GM19467 (cell line): Measurements from ENCODE around the gene P2RX1.

Experiments used
- ATAC-seq: cut with Tn5 transposase; IDR thresholded peaks from one replicate; pipeline ENCODE4 v1.9.1; 2021; ENCODE audit warnings: mild to moderate bottlenecking, moderate library complexity; ENCODE audit not compliant: unreplicated experiment

The P2RX1 gene

DNA sequence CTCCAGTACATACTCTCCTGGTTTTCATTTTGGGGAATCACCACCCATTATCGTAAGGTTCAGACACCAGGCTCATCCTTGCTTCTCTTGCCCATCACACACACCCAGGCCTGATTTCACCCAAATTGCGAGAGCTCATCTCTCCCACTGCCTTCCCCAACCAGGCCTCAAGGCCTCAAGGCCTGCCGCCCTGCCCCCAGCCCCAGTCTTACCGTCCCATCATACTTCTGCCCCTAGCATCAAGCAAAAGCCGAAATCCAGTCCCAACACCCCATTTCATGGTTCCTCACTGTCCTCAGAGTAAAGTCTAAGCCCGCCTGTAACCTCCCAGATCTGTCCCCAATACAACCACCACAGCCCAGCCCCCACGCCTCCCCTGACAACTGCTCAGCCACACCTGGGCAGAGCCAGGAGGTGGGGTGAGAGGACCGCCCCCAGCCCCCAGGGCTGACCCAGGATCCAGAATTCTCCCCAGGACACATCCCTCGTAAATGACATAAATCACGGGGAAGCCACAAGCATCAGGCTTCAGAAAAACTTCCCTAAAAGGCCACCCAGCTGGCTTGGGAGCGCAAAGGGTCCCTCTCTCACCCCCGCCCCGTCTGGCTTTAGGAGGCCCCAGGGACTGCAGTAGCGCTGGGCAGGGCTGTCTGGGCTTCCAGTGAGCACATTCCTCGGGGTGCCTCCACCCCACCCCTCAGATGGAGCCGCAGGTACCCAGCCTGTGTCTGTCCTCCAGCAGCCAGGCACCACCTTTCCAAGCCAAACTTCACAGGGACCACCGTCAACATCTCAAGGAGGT, 9.6 kb upstream of the P2RX1 start:
- ATAC-seq = no peak

DNA sequence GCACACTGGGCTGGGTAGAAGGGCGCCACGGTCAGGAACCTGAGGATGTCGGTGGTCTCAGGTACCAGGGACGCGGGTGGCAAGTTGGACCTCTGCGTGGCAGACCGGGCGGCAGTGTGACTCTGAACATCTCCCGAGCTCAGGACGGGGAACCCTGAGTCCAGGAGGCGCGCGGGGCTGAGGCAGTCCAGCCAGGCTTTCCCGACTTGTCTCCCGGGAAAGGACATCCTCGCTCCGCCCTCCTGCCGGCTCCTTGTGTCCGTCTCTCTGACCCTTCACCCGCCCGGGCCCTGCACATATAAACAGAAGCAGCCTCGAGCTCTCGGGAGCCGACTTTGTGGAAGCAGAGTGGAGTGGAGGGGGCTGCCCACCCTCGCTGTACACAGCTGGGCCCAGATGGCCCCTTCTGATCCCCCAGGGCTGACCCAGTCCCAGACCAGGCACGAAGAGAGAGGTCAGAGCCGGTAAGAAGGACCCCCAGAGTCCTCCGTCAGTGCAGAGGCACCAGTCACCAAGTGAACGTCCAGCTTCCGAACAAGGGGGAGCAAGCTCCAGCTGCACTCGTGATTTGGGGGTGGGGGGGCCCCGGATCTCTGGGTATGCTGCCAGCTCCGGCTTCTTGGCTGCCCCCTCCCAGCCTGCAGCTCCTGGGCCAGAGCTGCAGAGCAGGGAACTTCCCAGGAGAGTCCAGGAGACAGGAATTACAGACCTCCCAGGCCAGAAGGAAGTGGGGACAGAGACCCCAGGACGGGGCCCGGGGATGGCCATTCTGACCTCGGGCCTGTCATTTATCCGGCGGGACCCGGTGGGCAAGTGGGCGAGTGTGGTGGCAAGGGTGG, 8.5 kb upstream of the P2RX1 start:
- ATAC-seq = no peak

DNA sequence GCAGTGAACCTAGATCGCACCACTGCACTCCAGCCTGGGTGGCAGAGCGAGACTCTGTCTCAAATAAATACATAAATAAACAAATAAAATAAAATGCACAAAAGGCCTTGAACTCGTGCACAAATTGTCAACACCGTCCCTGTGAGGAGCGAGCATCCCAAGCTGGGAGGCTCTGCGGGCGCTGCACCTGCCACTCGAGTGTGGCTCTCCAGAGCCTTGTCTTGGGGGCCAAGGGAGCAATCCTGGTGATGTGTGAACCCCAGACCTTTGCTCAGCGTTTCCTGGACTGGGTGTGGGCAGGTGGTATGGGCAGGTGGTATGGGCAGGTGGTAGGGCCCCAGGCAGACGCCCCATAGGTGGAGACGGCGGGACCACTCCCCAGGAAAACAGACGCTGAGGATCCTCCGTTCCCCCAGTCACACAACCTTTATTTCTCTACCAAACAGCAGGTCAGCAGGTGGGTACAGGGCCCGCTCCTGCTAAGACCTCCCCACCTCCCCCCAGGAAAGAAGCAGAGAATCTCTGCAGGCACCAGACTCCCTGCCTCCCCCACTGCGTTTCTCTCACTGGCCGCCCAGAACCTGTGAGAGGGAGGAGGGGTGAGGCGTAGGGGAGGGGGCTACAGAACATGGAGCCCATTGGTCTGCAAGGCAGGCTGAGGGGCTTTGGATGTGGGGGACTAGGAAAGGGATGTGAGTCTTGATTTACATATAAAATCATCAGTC, 7.4 kb upstream of the P2RX1 start:
- no peak for ATAC-seq

DNA sequence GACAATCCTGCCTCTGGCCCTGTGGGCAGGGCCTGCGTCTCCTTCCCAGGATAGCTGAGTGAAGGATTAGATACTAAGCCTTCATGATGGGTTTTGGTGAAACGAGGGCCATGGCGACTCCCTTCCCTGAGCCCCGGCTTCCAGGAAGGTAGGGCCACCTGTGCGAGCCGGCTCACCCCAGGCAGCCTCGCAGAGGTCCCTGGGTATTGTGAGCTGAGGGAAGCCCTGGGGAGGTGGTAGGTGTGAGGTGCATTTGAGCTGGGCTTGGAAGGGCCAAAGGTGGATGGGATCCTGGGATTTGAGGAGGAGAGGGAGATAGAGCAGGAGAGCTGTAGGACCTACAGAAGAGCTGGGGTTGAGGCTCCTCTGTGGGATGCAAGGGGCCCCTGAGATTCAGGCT, 6.5 kb upstream of the P2RX1 start:
- ATAC-seq = no peak

DNA sequence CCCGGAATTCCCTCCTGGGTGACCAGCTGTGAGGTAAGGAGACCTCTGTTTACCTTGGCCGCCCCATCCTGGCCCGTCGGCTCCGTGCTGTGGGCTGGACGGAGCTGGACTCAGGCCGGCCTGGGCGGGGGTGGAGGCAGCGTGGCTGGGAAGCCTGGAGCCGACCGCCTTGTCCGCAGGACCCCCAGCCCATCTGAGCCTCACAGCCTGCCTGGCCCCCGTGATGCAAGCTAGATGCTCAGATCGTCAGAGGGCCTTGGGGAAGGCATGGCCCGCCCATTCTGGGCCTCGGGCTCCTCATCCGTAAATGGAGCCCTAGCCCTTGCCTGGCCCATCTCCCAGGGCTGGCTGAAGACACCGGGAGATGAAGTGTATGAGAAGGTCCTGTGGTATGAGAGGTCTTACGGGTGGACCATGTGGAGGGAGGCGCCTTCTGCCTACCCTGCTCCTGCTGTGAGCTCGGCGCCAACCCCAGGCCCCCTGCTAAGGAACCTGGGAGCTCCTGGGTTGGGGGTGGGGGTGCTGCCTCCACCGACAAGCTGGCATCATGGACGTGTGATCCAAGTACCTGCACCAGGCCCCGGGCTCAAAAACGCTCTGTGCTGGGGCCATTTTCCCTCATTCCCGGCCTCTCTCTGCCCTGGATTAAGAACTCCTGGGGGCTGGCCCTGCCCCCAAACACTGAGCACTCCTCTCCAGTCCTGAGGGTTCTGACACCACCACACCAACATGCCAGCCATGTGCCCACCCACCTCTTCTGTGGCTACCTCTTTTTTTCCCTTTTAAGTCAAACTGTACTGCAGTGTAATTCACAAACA, 5.4 kb upstream of the P2RX1 start:
- ATAC-seq = no peak

DNA sequence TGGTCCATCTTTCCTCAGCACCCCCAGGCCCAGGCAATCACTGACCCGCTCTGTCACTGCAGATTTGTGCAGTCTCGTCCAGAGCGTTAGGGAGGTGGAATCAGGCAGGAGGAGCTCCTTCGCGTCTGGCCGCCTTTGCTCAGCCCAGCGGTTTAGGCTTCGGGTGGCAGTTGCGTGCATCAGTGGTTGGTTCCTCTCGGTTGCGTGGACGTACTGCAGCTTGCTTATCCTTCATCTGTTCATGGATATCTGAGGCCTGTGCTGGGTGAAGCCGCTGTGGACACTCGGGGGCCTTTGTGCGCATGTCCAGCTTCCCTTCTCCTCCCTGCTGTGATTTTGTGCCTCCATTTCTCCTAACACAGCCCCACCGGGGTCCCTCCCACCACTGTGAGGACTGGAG, 4.7 kb upstream of the P2RX1 start:
- ATAC-seq = no peak

DNA sequence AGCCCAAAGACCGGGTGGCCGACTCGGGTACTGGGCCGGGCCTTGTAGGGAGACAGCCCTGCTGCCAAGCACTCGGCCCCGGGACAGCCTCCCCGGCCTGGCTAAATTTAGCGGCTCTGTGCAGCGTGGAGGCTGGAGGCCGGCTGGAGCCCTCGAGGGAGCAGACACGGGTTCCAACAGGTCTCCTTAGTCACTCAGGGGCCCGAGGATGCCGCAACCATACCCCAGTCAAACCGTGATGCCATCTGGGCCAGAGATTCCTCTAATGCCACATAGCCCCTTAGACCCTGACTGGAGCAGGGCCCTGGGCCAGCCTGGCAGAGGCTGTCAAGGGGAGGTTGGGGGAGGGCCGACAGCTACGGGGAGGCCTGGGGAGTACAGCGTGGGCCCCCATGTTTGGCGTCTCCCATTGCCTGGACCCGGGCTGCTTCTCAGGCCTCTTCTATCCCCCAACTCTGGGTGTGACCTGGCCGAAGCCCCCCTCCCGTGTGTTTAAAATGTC, 2.9 kb upstream of the P2RX1 start:
- ATAC-seq = no peak

DNA sequence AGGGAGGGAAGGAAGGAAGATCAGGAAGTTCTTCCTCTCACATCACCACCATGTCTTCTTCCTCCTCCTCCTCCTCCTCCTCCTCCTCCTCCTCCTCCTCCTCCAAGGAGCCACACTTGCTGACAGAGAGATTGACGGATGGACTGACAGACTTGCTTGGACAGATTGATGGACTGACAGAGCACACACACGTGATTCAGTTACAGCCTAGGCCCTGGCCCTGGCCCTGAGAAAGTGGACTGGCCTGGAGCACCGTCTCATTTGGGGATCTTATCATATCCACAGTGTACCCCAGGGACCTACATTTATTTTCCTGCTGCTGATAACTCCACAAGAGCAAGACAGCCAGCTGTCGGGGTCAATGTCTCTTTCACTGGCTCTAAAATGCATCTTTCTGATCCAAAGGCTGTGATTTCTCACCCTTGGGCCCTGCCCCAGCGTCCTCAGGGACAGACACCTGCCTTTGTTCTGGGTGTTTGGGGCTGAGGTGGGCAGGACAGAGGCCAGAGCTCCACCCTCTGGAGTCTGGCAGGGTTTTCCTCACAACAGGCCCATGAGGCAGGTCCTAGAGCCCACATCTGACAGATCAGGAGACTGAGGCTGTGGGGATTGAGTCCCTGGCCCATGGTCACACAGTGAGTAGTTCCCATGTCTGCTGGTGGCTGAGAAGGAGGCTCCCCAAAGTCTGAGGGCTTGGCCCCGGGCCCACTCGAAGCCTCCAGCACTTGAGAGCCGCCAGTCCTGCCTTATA, 2.3 kb upstream of the P2RX1 start:
- no peak for ATAC-seq

DNA sequence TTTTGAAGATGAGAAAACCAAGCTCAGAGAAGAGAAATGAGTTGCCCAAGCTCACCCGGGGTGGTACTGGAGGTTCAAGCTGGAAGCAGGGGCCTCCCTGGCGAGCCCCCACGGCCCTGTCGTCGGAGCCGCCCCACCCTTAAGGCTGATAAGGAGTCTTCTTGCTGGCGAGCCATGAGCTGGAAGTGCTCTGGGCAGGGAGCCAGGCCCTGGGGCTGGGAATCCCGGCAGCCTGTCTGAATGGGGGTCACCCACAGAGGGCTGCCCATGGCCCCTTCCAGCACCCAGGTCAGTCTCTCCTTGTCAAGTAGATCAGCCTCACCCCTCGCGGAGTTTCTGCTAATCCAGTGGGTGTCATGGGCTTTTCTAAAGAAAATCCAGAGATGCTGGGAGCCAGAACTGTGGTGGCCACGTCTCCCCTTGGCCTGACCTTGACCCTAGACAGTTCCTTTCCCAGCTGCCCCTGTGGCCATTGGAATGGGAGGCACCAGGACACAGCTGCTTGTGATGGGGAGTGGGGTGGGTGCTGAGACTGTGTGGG, 1.2 kb upstream of the P2RX1 start:
- no peak for ATAC-seq

DNA sequence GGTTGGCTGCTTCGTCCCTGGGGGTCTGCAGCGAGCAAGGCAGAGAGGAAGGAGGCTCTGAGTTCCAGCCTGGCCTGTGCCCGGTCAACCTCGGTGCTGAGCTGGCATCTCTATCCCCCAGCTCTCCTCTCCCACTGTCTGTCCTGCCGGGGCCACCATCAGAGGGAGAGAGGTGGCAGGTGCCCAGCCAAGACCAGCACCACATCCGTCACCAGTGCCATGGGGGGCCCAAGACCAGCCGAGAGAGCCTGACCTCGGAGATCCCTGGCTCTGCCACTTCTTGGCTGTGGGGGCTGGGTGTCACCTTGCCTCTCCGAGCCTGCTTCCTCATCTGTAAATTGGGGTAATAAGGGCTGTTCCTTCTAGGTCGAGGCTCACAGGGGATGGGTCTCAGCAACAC, 560 bp upstream of the P2RX1 start:
- ATAC-seq = no peak

DNA sequence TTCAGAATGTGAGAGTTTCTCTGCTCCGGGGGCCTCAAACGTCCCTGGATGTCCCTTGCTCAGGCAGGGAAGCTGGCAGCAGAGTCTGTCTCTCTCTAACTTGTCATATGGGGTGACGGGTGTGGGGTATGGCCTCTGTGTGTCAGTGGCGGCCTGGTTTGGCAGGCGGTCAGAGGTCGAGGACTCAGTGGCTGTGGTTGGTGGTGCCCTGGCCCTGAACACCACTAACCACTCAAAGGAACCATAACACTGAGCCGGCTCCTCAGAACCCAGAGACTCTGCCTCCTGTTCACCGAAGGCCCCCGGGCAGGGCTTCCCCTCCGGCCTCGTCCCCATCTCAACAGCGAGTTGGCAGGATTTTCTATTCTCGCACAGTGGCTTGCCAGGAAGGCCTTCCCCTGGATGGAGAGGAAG, 677 bp downstream of the P2RX1 start:
- no peak for ATAC-seq

DNA sequence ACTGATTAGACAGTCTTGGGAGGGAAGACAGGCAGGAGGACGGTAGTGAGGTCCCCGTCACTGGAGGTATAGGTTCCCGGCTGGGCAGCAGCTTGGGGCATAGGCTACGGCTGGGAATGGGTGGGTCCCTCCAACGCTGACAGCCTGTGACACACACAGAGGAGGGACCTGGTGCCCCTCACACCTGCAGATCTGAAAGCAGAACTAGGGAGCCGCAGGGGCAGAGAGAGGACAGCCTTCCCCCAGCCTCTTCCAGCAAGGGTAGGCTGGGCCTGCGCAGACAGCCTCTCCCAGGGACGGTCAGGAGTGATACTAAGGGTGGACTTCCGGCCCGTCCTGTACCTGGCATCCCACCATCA, 2.0 kb downstream of the P2RX1 start:
- ATAC-seq = peak; percentile 41

DNA sequence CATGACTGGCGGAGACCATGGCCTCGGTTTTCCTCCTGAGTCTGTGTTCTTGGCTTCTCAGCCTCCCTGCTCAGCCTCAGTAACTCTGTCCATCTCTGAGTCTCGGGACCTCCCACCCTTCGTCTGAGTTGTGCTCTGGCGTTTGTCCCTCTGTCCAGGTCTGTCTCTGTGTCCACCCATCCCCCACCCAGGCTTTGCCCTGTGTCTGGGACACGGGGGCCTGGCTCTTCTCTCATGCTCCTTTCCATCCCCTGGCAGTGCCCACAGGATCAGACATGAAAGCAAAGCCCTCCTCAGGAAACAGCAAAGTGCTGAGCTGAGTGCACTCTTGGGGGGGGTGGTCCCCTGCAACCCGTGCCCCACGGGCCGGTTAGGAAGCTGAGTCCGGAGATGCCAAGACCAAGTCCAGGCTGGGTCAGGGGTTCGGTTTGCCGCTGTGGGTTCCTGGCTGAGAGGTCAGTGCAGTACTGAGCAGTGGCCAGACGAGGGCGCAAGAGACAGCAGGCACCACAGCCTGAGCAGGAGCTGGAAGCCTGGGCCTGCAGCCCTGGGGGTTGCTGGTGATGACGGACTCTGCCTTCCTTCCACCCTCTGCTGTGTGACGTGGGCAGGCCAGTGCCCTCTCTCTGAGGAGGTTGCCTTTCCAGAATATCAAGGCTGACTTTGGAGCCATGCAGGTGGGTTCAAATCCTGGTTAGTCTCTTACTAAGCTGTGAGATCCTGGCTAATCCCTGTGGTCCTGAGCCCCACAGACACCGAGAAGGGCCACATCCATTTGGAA, 2.5 kb downstream of the P2RX1 start:
- ATAC-seq = peak; percentile 45

DNA sequence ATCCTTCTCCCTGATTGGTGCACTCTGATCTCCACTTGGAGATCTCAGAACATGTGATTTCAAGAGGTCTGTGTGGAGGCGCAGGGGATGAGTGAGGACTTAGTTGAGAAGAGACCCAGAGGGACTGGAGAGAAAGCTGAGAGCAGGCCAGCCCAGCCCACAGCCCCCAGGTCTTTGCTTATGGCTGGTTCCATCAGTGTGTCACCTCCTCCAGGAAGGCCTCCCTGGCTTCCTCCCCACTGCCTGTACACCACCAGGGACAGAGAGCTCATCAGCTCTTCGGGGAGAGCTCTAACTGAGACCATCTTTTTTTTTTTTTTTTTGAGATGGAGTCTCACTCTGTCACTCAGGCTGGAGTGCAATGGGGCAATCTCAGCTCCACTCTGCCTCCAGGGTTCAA, 3.4 kb downstream of the P2RX1 start:
- no peak for ATAC-seq

DNA sequence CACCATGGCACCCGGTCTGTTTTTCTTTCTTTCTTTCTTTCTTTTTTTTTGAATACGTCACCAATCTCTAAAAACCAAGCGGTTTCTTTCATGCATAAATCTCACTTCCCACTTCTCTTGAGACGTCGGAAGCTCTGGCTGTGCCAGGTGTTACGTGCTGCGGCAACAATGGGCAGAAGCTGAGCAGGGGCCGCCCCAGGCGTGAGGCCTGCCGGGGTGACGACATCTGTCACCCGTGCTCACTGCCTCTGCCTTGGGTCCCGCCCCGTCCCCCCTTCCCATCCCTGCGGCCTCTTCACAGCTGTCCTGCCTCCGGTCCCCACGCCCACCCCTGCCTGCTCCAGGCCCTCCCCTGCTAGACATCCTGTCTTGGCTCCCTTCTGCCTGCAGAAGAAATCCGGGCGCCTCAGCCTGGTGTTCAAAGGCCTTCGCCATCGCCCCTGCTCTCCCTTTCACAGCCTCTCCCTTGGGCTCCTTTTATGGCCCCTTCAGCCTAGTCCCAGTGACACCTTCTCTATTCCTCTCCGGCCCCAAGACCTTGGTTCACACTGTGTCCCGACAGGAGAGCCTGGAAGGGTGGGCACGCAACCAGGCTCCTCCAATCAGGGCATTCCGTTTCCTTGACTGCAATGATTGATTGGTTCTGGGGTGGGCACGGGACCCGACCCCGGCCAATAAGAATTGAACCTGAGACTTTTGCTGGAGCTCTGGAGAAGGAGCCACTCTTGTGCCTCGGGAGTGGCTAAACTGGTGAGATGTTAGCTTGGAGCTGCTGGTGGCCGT, 4.8 kb downstream of the P2RX1 start:
- peak; percentile 62 for ATAC-seq

DNA sequence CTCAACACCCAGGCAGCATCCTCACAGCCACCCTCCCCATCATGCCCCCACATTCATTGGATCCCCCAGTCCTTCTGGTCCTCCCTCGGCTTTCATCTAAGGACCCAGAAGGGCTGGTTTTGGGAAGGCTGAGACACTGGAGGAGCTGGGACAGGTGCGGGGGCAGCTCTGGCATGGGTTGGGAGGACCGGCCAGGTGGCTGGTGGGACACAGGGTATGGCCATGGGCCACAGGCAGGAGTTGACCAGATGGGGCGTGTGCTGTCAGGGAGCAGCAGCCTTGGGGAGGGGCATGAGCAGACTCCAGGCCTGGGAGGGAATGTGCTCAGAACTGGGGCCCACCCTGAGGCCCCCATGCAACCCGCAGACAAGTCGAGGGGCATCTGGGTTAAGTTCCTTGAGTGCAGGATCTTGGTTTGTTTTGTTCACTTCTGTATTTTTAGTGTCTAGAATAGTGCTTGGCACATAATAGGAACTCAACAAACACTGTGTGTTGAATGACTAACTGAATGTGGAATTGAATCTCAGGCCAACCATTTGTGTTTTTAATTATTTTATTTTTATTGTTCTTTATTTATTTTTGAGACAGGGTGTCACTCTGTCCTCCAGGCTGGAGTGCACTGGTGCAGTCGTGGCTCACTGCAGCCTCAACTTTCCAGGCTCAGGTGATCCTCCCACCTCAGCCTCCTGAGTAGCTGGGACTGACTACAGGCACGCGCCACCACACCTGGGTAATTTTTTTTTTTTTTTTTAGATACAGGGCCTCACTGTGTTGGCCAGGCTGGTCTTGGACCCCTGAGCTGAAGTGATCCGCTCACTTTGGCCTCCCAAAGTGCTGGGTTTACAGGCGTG, 5.6 kb downstream of the P2RX1 start:
- no peak for ATAC-seq

DNA sequence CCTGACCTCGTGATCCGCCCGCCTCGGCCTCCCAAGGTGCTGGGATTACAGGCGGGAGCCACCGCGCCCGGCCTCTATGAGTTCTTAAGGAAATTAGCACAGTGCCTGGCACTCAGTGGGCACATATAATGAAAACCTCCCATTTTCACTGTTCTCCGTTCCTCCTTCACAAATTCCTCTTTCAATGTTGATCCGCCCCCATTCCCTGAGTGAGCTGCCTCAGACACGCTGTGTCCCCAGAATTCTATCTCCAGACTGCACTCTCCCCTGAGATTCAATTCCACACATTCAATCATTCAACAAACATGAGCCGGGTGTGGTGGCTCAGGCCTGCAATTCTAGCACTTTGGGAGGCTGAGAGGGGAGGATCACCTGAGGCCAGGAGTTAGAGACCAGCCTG, 7.0 kb downstream of the P2RX1 start:
- no peak for ATAC-seq
